Measurements from ENCODE around the gene CRYBA2. TPM values are rescaled to one million over a fixed set of nuclear protein-coding genes. Genes with fewer than 3 reads are reported as not detected.

CRYBA2 gene
- total RNA-seq, 2 donors from 2014 or later = not detected

DNA sequence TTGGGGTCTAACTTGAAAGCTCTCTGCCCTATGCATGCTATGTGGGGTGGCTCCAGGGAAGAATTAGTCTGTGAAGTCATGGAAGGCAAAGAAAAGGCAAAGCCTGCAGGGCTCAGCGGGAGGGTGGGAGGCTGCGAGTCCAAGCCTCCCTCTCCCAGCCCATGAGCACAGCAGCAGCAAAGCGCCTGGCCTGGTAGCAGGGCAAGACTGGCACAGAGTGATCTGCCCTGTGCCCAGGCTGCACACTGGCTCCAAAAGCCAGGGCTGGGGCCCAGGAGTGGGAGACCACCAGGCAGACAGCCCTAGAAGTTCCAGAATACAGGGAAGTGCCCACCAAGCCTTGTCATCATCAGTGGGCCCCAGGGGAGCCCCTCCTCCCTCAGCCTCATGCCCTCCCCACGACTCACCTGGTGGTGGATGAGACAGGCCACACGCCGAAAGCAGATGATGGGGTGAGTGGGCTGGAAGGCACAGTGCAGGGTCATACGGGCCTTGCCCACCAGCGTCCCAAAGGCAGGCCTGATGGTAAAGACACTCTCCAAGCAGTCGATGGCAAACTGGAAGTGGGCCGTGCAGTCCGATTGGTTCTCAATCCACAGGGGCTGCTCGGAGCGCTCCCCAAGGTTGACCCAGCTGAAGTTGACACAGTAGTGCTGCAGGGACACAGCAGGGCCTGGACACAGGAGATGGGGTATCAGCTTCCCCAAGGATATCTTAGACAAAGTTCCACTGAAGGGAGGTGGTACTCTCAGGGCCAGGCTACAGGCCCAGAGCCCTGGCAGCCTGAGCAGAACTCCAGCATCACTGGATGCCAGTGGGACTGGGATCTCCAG is 36.0 kb upstream of the CRYBA2 start:
- Mint-ChIP-seq H3K27me3 (ENCODE audit: low read depth) (peaks cover 17% of the 10 kb centered on the region), H3K4me1 (ENCODE audit: low read depth) (no peaks in the 10 kb centered on the region), H3K27ac (no peak overlapping the region), H3K4me3 (no peak overlapping the region), H3K9me3 (no peaks in the 10 kb centered on the region), H3K36me3 (ENCODE audit: insufficient read depth in 2 of 2) (no peaks in the 10 kb centered on the region)
- DNase-seq (no peak), ATAC-seq (replicated peaks in 1 of 2) (peak; percentile 14 to 30)

DNA sequence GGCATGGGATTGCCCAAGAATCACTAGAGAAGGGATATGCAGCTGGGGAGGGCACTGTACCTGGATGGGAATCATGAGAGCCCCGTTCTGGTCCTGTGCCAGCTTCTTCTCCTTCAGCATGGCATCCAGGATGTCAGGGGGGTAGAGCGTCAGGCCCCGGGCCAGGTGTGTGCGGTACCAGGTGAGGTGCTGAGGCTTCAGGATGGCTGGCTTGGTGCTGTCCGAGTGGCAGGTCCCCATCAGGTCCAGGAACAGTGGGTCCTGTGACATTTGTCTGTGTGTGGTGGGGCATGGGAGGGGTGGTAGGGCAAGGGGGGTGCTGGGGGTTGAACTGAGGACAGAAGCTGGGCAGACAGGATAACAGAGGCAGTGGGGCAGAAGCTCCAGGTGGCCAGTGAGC is 34.9 kb upstream of the CRYBA2 start:
- Mint-ChIP-seq H3K4me3 (no peak overlapping the region), H3K36me3 (ENCODE audit: insufficient read depth in 2 of 2) (no peaks in the 10 kb centered on the region), H3K4me1 (ENCODE audit: low read depth) (no peaks in the 10 kb centered on the region), H3K27ac (no peak overlapping the region), H3K27me3 (ENCODE audit: low read depth) (peaks cover 7% of the 10 kb centered on the region), H3K9me3 (no peaks in the 10 kb centered on the region)
- no peak for ATAC-seq (replicated peaks in 1 of 2)
- DNase-seq = no peak

DNA sequence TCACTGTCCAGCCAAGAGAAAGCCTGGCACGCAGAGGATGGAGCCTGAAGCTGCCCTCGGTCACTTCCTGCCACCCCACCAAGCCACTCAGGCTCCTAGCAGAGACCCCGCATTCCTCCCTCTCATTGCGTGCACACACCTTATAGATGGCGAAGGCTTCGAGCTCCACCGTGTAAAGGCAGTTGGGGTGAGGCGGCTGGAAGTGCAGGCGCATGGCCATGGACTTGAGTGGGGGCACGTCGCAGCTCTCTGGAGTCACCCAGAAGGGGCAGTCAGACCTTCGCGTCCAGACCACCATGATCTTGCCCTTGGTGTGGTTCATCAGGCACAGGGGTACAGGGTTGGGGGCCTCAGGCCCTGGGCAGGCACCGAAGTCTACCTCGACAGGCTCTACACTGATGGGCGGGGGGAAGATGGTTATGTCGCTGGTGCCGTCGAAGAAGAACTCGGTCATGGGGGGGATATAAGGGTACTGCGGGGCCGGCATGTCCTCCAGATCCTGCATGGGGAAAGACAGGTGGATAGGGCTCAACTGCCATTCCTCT is 34.4 kb upstream of the CRYBA2 start:
- DNase-seq (no peak), ATAC-seq (replicated peaks in 1 of 2) (no peak)
- Mint-ChIP-seq H3K4me1 (ENCODE audit: low read depth) (no peaks in the 10 kb centered on the region), H3K27ac (no peak overlapping the region), H3K27me3 (ENCODE audit: low read depth) (peaks cover 7% of the 10 kb centered on the region), H3K9me3 (no peaks in the 10 kb centered on the region), H3K4me3 (no peak overlapping the region), H3K36me3 (ENCODE audit: insufficient read depth in 2 of 2) (no peaks in the 10 kb centered on the region)

DNA sequence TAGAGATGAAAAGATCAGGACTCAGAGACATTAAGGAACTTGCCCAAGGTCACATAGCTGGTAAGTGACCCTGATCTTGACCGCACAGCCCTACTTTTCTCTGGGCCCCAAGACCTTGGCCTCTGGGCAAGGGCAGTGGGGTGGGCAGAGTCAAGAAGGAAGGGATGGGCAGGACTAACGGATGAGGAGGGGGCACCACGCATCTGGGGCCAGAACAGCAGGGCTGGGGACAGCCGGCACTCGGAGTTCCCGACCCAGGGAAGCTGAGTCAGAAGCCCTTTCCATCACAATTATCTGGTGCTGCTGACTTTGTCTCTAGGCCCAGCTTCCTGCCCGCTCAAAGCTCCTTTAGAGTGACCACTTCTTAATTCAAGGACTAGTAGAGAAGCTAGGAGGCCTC is 33.7 kb upstream of the CRYBA2 start:
- ATAC-seq (replicated peaks in 1 of 2) (no peak), DNase-seq (no peak)
- Mint-ChIP-seq H3K27me3 (ENCODE audit: low read depth) (peaks cover under 1% of the 10 kb centered on the region), H3K36me3 (ENCODE audit: insufficient read depth in 2 of 2) (no peaks in the 10 kb centered on the region), H3K27ac (no peak overlapping the region), H3K9me3 (no peaks in the 10 kb centered on the region), H3K4me1 (ENCODE audit: low read depth) (no peaks in the 10 kb centered on the region), H3K4me3 (no peak overlapping the region)

DNA sequence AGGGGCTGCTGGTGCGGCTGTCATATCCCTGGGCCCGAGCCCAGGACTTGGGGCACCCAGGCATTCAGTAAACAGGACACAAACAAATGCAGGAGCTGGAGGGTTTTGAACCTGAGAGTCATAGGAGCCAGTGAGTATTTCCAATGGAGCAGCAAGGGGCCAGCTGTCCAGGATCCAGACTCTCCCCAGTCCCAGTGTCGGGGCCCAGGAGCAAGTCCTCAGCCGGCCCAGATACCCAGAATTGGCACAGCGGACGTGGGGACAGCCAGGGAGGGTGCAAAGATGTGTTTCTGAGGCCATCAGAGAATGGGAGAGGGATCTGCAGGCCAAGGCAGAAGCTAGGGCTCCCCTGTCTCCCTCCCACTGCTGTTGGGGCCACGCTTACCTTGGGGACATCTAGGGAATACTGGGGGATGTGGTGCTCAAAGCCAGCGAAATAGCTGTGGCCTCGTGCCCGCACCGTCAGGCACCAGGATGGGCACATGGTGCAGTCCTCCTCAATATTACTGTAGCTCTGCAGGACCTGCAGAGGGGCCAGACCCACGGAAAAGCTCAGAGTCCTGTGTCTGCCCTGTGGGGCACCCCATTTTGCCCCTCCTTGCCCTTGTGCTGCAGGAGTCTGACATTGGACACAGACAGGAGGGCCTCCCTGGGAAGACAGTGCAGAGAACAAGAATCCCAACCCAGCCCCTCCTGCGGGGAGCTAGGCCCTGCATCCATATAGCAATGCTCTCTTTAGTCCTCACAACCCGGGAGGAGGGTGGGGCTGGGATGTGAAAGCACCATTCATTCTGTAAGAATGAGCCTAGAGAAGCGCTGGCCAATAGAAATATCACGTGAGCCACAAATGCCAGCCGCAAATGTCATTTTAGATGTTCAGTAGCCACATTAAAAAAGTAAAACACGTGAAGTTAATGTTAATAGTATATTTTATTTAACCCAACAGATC is 32.7 kb upstream of the CRYBA2 start:
- H3K27me3 Mint-ChIP-seq (ENCODE audit: low read depth) = no peaks in the 10 kb centered on the region
- H3K9me3 Mint-ChIP-seq = no peaks in the 10 kb centered on the region
- H3K36me3 Mint-ChIP-seq (ENCODE audit: insufficient read depth in 2 of 2) = no peaks in the 10 kb centered on the region
- ATAC-seq (replicated peaks in 1 of 2) (no peak), DNase-seq (no peak)
- no peak overlapping the region for H3K4me3 Mint-ChIP-seq
- no peaks in the 10 kb centered on the region for H3K4me1 Mint-ChIP-seq (ENCODE audit: low read depth)
- no peak overlapping the region for H3K27ac Mint-ChIP-seq

DNA sequence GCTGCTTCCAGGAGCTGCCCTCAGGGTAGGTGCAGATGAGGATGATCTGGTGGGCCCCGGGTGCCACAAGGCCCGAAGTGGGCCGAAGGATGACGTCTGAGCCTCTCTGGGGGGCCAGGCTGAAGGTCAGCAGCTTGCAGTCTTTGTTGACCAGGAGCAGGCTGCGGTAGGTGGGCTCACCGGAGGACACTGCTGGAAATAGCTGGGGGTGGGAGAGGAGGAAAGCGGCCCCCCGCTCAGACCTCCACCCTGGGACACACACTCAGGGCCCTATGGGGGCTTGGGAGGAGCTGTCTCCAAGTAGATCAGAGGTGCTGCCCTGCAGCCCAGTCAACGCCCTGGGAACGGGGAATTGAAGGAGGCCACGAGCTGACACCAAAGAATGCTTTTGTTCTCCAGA is 30.8 kb upstream of the CRYBA2 start:
- no peaks in the 10 kb centered on the region for H3K36me3 Mint-ChIP-seq (ENCODE audit: insufficient read depth in 2 of 2)
- H3K27ac Mint-ChIP-seq = no peak overlapping the region
- no peak overlapping the region for H3K4me3 Mint-ChIP-seq
- DNase-seq (no peak), ATAC-seq (replicated peaks in 1 of 2) (no peak)
- no peaks in the 10 kb centered on the region for H3K9me3 Mint-ChIP-seq
- H3K27me3 Mint-ChIP-seq (ENCODE audit: low read depth) = no peaks in the 10 kb centered on the region
- H3K4me1 Mint-ChIP-seq (ENCODE audit: low read depth) = no peaks in the 10 kb centered on the region

DNA sequence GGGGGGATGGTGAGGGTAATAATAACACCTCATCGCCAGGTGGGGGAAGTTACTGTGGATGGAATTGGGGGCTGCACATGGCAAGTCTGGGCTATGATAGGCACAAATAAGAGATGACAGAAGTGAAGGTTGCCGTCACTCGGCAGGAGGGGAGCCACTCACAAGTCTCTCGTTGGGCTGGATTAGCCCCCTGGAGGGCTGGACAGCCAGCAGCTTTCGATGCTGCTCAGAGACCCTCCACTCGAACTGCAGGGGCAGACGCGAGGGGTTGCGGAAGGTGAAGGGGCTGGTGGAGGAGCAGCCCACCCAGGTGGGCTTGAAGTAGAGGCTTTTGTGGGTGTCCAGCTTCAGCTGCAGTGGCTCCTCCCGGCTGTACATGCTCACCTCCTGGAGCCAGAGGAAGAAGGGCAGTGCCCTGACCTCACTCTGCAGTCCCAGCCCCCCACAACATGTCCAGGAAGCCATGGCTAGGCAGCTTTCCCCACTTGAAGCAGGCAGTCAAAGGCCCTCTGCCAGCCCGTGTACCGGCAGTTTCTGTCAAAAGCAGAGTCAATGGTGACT is 29.9 kb upstream of the CRYBA2 start:
- DNase-seq = no peak
- Mint-ChIP-seq H3K36me3 (ENCODE audit: insufficient read depth in 2 of 2) (no peaks in the 10 kb centered on the region), H3K27ac (no peak overlapping the region), H3K4me3 (no peak overlapping the region), H3K27me3 (ENCODE audit: low read depth) (no peaks in the 10 kb centered on the region), H3K9me3 (no peaks in the 10 kb centered on the region), H3K4me1 (ENCODE audit: low read depth) (no peaks in the 10 kb centered on the region)
- no peak for ATAC-seq (replicated peaks in 1 of 2)

DNA sequence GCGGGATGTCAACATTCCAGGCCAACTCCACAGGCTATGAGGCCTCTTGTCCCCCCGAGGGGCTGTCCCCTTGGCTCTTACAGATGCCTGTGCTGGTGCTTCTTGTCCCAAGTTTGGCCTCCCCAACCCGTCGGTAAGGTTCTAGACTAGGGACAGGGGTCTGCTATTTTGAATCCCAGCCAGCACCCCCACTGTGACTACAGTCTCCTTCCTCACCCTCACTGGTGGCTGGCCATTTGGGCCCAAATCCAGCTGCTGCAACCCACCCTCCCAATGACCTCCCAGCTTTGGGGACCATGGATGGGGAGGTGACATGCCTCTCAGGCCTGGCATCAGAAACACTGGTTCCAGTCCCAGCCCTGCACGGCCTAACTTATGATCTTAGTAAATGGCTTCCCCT is 29.4 kb upstream of the CRYBA2 start:
- H3K27ac Mint-ChIP-seq = no peak overlapping the region
- ATAC-seq (replicated peaks in 1 of 2) (no peak), DNase-seq (no peak)
- no peaks in the 10 kb centered on the region for H3K4me1 Mint-ChIP-seq (ENCODE audit: low read depth)
- no peak overlapping the region for H3K4me3 Mint-ChIP-seq
- no peaks in the 10 kb centered on the region for H3K9me3 Mint-ChIP-seq
- no peaks in the 10 kb centered on the region for H3K36me3 Mint-ChIP-seq (ENCODE audit: insufficient read depth in 2 of 2)
- no peaks in the 10 kb centered on the region for H3K27me3 Mint-ChIP-seq (ENCODE audit: low read depth)

DNA sequence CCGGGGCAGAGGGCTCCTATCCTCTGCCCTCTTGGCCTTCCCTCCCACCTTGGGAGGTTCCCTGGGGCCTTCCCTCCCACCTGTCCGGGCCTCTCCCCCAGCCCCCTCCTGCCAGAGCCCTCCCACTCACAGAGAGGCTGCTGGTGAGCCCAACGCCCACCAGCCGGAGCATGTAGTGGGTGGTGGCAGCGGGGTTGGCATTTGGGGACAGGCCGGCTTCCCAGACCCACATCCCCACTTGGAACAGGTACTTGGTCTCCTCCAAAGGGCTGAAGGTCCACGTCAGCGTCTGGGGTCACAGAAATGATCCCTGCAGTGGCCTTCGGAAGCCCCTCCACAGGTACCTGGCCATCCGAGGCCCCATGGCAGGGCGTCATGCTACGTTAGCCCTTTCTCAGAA is 28.8 kb upstream of the CRYBA2 start:
- Mint-ChIP-seq H3K36me3 (ENCODE audit: insufficient read depth in 2 of 2) (no peaks in the 10 kb centered on the region), H3K4me1 (ENCODE audit: low read depth) (no peaks in the 10 kb centered on the region), H3K27ac (no peak overlapping the region)

DNA sequence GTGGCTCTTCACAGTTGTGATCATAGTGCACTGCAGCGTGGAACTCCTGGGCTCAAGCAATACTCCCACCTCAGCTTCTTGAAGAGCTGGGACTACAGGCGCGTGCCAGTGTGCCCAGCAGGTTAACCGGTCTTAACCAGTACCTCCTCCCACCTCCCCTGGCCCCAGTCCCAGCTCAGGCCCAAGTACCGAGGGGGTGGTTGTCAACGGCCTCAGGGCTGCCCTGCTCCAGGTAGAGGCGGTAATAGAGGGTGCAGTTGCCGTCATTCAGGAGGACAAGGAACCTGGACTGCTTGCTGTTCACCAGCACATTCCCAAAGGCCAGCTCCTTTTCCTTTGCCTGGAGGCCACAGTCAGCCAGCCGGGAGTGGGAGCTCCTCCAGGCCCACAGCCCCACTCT is 28.4 kb upstream of the CRYBA2 start:
- Mint-ChIP-seq H3K27ac (no peak overlapping the region), H3K27me3 (ENCODE audit: low read depth) (peaks cover 4% of the 10 kb centered on the region), H3K4me3 (no peak overlapping the region), H3K9me3 (no peaks in the 10 kb centered on the region), H3K4me1 (ENCODE audit: low read depth) (no peaks in the 10 kb centered on the region), H3K36me3 (ENCODE audit: insufficient read depth in 2 of 2) (no peaks in the 10 kb centered on the region)
- no peak for ATAC-seq (replicated peaks in 1 of 2)
- DNase-seq = no peak

More for the DNA sequence above, 28.8 kb upstream of the CRYBA2 start:
- Mint-ChIP-seq H3K4me3 (no peak overlapping the region), H3K27me3 (ENCODE audit: low read depth) (no peaks in the 10 kb centered on the region), H3K9me3 (no peaks in the 10 kb centered on the region)
- ATAC-seq (replicated peaks in 1 of 2) = no peak
- DNase-seq = no peak

DNA sequence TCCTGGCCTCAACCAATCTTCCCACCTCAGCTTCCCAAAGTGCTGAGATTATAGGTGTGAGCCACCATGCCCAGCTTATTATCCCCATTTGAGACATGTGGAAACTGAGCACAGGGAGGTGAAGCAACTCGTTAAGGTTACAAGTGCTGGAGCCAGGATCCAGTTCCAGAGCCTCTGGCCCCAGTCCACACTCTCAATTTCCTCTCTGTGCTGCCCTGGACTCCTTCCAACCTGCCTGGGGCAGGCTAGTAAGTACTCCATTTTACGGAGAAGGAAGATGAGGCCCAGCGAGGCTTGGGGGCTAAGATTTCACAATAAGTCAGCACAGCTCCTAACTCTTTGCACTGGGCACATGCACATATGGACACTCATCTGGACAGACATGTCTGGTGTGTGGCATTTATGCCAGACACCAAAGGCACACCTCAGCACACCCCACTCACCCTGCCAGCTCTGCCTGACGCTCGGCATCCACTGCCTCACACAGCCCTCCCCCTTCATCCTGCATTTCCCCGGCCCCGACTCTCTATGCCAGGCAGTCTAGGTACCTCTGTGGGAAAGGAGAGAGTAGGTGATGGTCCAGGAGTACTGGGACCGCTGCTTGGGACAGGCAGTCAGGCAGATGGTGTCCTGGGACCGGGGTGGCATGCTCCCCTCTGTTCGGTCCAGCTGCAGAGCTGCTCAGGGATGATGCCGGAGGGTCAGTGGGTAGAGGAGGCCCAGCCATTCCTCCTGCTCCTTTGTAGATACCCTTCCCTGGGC is 27.6 kb upstream of the CRYBA2 start:
- ATAC-seq (replicated peaks in 1 of 2) = no peak
- Mint-ChIP-seq H3K4me3 (no peak overlapping the region), H3K27me3 (ENCODE audit: low read depth) (peaks cover 7% of the 10 kb centered on the region), H3K36me3 (ENCODE audit: insufficient read depth in 2 of 2) (no peaks in the 10 kb centered on the region), H3K27ac (no peak overlapping the region), H3K9me3 (no peaks in the 10 kb centered on the region), H3K4me1 (ENCODE audit: low read depth) (no peaks in the 10 kb centered on the region)
- no peak for DNase-seq

DNA sequence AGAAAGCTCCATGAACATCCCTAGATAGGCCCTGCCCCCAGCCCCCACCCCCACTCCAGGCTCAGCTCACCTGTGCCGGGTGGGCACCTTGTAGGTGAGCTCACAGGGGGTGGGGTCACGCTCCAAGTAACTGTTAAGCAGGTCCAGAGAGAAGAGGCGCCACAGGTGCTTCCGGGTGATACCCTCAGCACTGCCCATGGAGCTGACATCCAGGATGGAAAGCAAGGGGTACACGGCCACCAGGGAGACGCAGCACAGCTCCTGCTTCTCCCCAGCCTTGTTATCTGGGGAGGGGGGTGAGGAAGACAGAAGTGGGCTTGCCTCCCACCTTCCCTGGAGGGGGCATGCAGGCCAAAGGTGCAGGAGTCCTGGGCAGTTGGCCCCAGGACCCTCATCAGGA is 26.2 kb upstream of the CRYBA2 start:
- ATAC-seq (replicated peaks in 1 of 2) (no peak), DNase-seq (no peak)
- Mint-ChIP-seq H3K4me1 (ENCODE audit: low read depth) (no peaks in the 10 kb centered on the region), H3K27me3 (ENCODE audit: low read depth) (peaks cover 16% of the 10 kb centered on the region), H3K36me3 (ENCODE audit: insufficient read depth in 2 of 2) (no peaks in the 10 kb centered on the region), H3K27ac (no peak overlapping the region), H3K9me3 (no peaks in the 10 kb centered on the region), H3K4me3 (no peak overlapping the region)

Measured in activated T-cell treated with anti-CD3 and anti-CD28 coated beads, Interleukin-2, amount 50 U/mL, for 72 hours (primary cell).